ENCODE measurements around the gene SIRPA.

The SIRPA gene

GRCh38 chr20:1894951-1895673, at the start of gene SIRPA:
SIRPA (plus strand) TSS chr20:1895407; CDS start chr20:1895448, 41 bp downstream.
- DNase-seq, result peak in 1 of 2 experiments; percentile 35

- no peak for DNase-seq
Measured at GRCh38 chr20:1845701-1846100, 49.5 kb upstream of the SIRPA start.

DNA sequence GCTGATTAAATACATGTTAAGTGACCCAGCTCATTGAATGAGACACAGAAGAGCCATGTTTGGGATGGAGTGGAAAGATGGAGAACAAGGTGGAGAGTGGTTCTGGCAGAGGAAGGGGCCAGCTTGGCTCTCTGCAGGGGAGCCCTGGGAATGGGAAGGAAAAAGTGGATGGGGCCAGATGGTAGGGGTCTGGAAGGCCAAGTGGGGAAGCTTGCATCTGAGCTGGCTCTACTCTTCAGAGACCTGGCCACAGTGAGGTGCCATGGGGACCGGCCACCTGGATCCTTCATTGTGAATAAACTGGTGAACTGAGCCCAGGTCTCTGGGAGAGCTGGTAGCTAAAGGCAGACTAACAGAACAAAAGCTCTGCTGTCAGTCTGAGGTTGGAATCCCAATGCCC, 48.9 kb upstream of the SIRPA start:
- no peak for DNase-seq

- no peak for DNase-seq
Measured at GRCh38 chr20:1846876-1847275, 48.3 kb upstream of the SIRPA start.

- no peak for DNase-seq
Measured at GRCh38 chr20:1847780-1848179, 47.4 kb upstream of the SIRPA start.

DNA sequence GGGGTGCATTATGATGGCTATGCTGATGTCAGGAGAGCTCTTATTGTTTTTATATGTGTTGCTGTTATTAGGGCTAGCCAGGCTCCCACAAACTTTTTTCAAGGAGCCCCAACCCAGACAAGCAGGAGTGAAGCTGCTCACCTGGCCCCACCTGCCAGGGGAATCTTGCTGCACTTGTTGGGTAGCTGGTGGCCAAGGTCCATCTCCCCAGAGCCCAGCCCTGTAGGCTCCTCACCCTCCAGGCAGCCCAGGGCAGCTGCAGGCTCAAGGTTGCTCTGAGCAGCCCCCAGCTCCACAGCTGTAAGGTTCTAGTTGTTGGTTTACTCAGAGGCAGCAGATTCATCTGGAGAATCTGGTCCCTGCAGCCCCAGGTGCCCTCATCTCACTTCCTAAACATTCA, 46.8 kb upstream of the SIRPA start:
- DNase-seq, result no peak

GRCh38 chr20:1851396-1851795, 43.8 kb upstream of the SIRPA start:
- DNase-seq, result no peak

GRCh38 chr20:1853473-1853872, 41.7 kb upstream of the SIRPA start:
- no peak for DNase-seq

DNA sequence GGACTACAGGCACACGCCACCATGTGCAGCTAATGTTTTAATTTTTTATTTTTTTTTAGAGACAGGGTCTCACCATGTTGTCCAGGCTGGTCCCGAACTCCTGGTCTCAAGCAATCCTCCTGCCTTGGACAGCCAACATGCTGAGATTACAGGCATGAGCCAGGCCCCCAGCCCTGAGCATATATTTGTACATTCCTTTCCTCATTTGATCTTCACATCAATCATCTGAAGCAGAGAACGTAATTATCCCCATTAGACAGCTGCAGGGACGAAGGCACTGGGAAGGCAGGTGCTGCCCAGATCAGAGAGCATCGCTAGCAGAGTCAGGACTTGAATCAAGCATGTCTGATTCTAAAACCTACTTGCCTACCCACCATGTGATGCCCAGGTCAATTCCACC, 41.0 kb upstream of the SIRPA start:
- DNase-seq, result peak in 1 of 2 experiments; percentile 10

DNA sequence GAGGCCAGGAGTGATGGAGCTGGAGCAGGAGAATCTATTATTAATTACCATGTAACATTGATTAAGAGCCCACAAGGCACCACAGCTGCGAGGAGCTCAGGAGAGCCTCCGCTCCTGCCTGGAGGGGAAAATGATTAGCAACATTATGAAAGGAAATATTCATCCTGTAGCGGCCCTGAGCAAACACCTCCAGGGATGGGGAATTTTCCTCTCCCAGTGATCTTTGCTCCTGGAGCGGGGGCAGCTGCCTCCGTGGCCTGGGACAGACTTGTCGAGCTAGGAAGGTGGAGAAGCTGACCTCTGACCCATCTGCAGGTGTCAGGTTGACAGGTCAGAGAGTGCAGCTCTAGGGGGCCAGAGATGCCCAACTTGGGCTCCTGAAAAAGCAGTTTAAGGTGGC, 40.1 kb upstream of the SIRPA start:
- DNase-seq, result no peak

DNA sequence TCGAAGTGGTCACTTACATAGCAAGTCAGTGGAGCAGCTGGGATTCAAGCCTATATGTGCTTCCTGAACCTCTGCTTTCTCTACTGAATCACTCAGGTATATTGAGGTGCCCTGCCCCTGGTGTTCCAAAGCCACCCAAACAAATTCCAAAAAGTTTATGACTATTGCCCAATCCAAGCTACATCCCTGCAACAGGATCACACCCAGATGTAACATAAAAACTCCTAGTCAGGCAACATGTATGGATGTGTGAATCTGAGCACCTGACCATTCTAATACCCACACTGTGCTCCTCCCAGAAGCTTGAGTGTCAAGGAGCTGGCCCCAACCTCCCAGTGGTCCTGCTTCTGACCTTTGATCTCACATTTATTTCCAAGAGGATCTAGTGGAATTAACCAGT, 39.5 kb upstream of the SIRPA start:
- no peak for DNase-seq

DNA sequence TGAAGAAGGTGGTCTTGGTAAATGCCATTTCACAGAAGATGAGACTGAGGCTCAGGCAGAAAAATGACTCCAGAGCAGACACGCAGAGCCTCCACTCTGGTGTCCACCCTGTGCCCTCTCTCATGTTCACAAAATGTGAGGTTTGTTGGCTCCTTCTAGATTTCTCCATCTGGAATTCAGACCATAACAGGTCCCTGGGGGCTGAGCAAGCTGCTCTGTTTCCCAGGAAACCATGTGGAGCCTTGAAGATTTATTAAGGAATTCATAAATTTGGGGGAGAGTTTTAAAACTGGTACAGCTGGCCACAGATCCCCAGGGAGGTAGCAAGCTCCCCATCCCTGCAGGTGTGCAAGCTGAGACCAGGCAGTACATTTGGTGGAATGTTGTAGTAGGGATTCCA, 38.8 kb upstream of the SIRPA start:
- no peak for DNase-seq

DNA sequence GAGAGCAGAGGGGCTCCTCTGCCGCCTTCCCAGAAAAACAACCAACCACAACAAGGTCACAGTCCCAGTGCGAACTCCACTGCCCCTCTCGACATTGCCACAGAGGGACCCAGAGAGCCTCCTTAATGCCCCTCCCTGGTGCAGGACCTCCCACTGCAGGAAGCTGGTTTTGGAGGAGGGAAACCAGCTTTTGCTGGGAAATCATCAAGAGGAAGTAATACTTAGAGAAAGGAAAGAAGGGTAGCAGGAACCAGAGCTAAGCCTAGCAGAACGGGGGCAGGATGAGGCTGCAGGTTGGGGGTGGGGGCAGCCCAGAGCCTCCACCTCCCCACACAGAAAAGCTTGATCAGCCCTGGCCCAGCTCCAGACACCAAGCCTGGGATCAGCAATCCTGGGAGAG, 37.7 kb upstream of the SIRPA start:
- DNase-seq, result no peak

DNA sequence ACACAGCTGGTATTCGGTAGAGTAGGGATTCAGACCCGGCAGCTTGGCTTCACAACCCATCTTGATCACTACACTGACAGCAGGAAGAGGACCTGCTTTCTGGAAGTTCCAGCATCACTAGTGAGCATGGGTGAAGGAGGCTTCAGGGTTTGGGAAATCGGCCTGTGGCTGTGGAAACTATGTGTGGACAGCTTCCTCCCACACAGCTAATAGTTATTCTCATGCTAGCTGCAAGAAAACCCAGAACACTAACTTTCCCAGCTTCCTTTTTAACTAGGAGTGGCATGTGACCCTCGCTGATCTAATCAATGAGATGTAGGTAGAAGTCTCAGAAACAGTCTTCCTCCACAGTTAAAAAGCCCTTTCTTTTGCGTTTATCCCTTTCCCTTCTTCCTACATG, 36.3 kb upstream of the SIRPA start:
- no peak for DNase-seq

DNA sequence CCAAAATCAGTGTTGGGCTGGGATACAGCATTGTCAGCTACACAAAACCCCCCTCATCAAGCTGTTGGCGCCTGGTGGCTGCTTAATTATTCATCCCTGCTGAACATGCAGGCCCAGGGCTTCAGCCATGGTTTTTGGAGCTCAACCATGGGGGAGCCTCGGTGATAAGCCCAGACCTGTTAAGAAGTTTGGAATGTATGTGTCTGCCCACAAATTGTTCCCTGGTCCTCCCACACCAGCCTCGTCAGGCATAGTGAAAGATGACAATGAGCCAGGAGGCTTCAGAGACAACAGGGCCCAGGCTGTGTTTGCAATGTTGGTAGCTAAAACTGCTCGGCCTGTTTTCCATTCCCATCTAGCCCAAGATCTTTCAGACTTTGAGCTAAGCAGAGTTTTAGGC, 34.8 kb upstream of the SIRPA start:
- no peak for DNase-seq

- DNase-seq, result no peak
Measured at GRCh38 chr20:1861347-1861976, 33.7 kb upstream of the SIRPA start.

GRCh38 chr20:1861996-1862662, 33.1 kb upstream of the SIRPA start:
- DNase-seq, result no peak

GRCh38 chr20:1862663-1863053, 32.5 kb upstream of the SIRPA start:
- no peak for DNase-seq

DNA sequence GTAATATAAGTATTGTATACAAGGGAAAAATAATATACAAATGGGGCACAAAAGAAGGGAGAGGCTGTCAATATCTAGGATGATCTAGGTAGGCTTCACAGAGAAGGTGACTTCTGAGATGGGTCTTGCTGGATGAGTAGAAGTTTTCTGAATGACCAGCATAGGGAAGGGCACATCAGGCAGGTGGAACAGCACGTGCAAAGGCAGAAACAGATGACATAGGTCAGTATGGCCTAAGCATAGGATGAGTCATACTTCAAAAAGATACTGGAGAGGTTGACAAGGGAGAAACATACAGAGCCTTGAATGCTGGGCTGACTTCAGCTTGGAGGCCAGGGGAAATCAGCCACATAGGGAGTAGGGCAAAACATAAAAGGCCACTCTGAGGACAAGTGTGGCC, 31.9 kb upstream of the SIRPA start:
- no peak for DNase-seq

DNA sequence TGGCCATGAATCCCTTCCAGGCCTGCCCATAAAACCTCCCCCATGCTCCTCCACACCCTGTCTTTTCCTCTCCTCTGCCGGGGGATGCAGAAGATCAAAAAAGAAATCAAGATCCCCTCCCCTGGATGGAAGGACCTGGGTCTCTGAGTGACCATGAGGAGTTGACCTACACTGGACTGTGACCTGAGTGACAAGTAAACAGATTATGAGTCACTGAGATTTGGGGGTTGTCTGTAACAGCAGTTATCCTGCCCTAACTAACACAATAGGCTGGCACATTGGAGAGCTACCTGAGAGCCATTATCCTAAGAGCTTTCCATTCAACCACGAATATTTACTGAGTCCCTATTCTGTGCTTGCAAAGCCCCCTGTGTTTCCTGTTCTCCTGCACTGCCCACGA, 28.4 kb upstream of the SIRPA start:
- no peak for DNase-seq

DNA sequence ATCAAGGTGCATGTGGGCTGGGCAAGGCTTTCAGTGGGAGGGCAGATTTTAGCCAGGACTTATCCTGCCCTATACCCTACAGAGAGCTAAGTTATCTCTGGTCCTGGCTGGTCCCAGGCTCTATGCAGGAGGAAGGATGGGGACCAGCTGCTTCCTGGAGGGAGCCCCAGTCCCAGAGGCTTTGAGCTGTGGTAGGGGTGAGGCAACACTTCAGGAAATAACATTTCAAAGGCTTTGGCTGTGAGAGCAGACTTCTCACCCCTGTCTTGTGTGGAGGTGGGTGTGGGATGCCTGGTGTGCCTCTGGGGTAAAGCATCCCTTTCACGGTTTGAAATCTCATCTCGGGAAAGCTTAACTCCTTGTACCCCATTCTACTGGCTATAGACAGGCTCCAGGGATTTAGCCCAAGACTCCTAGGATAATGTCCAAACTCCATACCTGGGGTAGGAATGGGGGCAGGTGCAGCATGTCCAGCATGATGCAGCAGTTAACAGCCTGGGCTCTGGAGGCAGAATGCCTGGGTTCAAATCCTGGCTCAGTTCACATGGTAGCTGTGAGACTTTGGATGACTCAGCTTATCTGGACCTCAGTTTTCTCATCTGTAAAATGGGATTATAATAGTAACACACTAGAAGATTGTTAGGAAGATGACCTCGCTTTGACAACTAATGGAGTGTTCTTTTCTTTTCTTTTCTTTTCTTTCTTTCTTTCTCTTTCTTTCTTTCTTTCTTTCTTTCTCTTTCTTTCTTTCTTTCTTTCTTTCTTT, 27.5 kb upstream of the SIRPA start:
- DNase-seq, result no peak

DNA sequence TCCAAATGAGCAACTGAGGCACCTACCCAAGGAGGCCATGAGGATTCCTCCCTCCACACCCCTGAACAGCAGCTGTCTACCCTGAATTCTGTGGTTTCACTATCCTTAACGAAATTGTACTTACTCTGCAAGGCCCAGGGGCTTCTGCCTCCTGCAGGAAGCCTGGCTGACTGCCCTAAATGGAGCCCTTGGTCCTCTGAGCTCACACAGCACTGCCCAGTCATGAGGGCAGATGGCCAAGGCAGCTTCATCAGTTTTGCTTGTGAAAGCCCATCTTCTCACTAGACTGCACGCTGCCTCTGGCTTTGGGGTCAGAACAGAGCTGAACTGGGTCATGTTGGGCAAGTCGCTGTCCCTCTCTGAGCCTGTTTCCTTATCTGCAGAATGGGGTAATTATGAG, 26.4 kb upstream of the SIRPA start:
- no peak for DNase-seq

- no peak for DNase-seq
Measured at GRCh38 chr20:1870323-1870722, 24.9 kb upstream of the SIRPA start.
